ENCODE data around the gene ATP6V0C. TPM values are rescaled to one million over a fixed set of nuclear protein-coding genes. Genes with fewer than 3 reads are reported as not detected.

Gene ATP6V0C
- total and polyA plus RNA-seq, 2 of the 13 experiments (the other 11 are each of a cell fraction or from before 2014, with no cell fraction given) = 10.4 to 20.1 TPM

GRCh38 chr16:2484898-2485508 lies 28.7 kb upstream of the ATP6V0C start (continued):
- TF ChIP-seq MTF1 (CRISPR knock-in tag; IDR thresholded peaks at IDR 0.05) = no peak
- TF ChIP-seq ZNF124 (CRISPR knock-in tag; IDR thresholded peaks at IDR 0.05) = peak; percentile 78; the same call in 1 of the 2 replicates
- peak; percentile 27 for TF ChIP-seq SMC3 (IDR thresholded peaks at IDR 0.05; ENCODE audit: low read length)
- TF ChIP-seq ZNF646 (CRISPR knock-in tag; IDR thresholded peaks at IDR 0.05) = no peak
- TF ChIP-seq ZNF570 (CRISPR knock-in tag; IDR thresholded peaks at IDR 0.05; ENCODE audit: borderline replicate concordance) = no peak
- TF ChIP-seq ZKSCAN1 (IDR thresholded peaks at IDR 0.05; ENCODE audit: low read length) = no peak
- no peak for TF ChIP-seq ZNF280D (CRISPR knock-in tag; IDR thresholded peaks at IDR 0.05)
- TF ChIP-seq HIVEP1 (CRISPR knock-in tag; IDR thresholded peaks at IDR 0.05) = peak; percentile 90
- peak; percentile 70; the same call in 1 of the 2 replicates for TF ChIP-seq KLF9 (CRISPR knock-in tag; IDR thresholded peaks at IDR 0.05; ENCODE audit: low read depth)
- TF ChIP-seq NFE2 (CRISPR knock-in tag; IDR thresholded peaks at IDR 0.05) = no peak
- peak; percentile 82 for TF ChIP-seq ZNF574 (CRISPR knock-in tag; IDR thresholded peaks at IDR 0.05)
- no peak for TF ChIP-seq ZNF468 (CRISPR knock-in tag; IDR thresholded peaks at IDR 0.05)
- TF ChIP-seq ZC3H13 (CRISPR knock-in tag; IDR thresholded peaks at IDR 0.05) = peak; percentile 43; the same call in 1 of the 2 replicates
- peak; percentile 16; the same call in 1 of the 2 replicates for TF ChIP-seq ZNF644 (CRISPR knock-in tag; IDR thresholded peaks at IDR 0.05; ENCODE audit: low read depth)
- no peak for TF ChIP-seq CHD4 (IDR thresholded peaks at IDR 0.05; ENCODE audit: borderline replicate concordance, low read length)
- TF ChIP-seq ZNF235 (CRISPR knock-in tag; IDR thresholded peaks at IDR 0.05; ENCODE audit: borderline replicate concordance) = no peak
- TF ChIP-seq ZNF44 (CRISPR knock-in tag; IDR thresholded peaks at IDR 0.05) = no peak
- TF ChIP-seq LBX2 (CRISPR knock-in tag; IDR thresholded peaks at IDR 0.05; ENCODE audit: borderline replicate concordance) = no peak
